ENCODE data around the gene TCAP.
"Not testable (repeated sequence)": the region's sequence is repeated elsewhere in the genome, so short reads cannot be mapped to it uniquely, and the experiment has no call there.

The TCAP gene

DNA sequence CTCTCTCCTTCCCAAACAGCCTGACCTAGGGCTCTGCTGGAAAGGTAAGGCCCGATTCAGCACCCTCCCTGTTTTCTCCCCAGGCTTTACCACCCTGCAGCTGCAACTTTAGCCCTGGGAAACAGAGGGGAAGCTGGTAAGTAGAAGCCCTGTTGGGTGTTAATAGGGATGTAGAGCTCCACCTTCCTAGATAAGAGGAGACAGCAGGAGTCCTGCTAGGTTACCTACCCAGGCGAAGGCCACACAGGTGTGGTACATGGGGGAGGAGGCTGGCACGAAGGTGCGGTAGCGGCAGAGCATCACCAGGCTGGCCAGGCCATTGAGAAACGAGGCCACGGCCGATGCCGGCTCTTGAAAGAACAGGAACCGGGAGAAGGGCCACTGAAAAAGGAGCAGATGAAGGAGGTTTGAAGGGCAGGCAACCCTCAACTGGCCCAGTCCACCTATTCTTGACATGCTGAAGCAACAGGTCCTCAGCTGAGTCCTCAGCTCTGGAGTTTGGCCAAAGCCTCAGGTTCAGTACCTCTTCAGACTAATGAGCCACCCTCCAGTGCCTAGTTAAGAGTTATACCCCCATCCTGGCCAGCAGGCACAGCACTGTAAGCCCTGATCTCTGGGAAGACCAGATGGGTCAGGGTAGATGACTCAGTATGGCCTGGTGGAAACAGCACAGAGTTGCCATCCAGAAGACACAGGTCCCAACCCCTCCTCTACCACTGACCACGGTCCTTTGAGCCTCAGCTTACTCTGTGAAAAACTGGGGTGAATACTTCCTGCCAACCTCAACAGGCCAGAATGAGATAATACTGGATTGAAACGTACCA, 19.4 kb downstream of the TCAP start:
- DNase-seq = no peak

- no peak for DNase-seq
Observed at GRCh38 chr17:39687101-39687545, 22.0 kb downstream of the TCAP start.

GRCh38 chr17:39687546-39688474, 22.7 kb downstream of the TCAP start, which contains the start of gene PGAP3:
Gene PGAP3 (minus strand): TSS chr17:39688057. CDS start chr17:39688014, 43 bp downstream.
- DNase-seq = peak; percentile 54 to 72 (median 65)

DNA sequence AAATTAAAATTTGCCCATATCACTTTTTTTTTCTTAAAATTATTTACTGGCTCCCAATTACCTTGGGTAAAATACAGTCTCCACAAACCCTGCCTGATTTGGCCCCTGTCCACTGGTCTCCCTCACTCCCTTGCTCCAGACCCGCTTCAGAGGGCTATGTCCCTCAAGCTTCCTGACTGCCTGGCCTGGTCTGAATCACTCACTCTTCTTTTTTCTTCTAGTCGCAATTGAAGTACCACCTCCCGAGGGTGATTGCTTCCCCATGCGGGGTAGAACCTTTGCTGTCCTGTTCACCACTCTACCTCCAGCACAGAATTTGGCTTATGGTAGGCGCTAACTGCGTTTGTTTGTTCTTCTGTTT, 23.3 kb downstream of the TCAP start:
- DNase-seq = no peak

DNA sequence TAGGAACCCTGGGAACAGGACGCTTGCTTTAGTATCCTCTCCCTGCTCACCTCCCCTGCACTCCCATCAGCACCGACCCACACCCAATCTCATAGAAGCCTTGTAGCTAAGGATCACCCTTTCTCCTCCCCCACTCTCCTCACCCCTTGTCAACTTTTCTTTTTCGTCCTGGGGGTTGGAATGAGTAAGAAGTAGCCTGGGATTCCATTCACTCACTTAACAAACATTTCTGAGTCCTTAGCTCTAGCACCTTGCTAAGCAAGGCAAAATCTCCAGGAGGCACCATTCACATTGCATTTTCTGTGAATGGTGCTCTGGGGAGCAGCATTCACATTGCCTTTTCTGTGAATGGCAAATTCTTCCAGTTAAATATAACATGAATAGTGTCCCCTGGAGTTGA, 23.8 kb downstream of the TCAP start:
- no peak for DNase-seq

- DNase-seq = no peak
Observed at GRCh38 chr17:39694593-39694992, 29.4 kb downstream of the TCAP start.

GRCh38 chr17:39695089-39695474, 29.9 kb downstream of the TCAP start:
- DNase-seq = no peak

DNA sequence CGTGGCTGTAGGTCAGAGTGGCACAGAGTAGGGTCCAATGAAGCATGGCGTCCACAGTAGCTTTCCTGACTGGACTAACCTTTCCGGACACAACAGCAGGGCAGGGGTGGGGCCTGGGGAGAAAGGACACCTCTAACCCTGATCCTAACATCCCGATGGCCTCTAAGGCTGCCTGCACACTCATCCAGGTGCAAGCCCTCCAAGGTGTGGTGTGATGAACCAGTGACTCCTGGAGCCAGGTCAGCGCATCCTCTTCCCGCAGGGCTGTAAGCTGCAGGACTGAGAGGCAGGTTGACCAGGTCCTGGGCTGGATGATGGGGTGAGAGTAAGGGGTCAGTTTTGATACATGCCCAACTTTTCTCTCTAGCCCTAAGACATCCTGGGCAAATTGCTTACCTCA, 31.6 kb downstream of the TCAP start:
- DNase-seq = no peak

DNA sequence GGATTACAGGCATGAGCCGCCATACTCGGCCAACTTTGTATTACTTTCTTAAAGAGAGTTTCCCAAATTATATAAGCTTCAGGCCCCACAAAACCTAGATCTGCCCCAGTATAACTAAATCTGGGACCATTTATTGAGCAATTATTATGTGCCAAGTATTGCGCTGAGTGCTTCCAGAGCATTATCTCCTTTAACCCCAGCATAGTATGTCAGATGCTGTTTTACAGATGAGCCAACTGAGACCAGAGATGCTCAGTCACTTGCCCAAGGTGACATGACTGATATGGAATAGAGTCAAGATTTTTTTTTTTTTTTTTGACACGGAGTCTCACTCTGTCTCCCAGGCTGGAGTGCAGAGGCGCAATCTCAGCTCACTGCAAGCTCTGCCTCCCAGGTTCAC, 32.8 kb downstream of the TCAP start:
- no peak for DNase-seq

GRCh38 chr17:39699157-39699817, 34.1 kb downstream of the TCAP start:
- not testable (repeated sequence) for DNase-seq

DNA sequence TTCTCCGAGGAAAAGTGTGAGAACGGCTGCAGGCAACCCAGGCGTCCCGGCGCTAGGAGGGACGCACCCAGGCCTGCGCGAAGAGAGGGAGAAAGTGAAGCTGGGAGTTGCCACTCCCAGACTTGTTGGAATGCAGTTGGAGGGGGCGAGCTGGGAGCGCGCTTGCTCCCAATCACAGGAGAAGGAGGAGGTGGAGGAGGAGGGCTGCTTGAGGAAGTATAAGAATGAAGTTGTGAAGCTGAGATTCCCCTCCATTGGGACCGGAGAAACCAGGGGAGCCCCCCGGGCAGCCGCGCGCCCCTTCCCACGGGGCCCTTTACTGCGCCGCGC, 34.6 kb downstream of the TCAP start, which contains the start of gene ERBB2:
Gene ERBB2 (plus strand): TSS at position 247 of the 330 bp plus-strand sequence. CDS start 175 bp downstream, outside the sequence.
- no peak for DNase-seq

GRCh38 chr17:39700148-39700987, 35.2 kb downstream of the TCAP start:
- DNase-seq = no peak

GRCh38 chr17:39701012-39701783, 36.0 kb downstream of the TCAP start:
- no peak for DNase-seq

DNA sequence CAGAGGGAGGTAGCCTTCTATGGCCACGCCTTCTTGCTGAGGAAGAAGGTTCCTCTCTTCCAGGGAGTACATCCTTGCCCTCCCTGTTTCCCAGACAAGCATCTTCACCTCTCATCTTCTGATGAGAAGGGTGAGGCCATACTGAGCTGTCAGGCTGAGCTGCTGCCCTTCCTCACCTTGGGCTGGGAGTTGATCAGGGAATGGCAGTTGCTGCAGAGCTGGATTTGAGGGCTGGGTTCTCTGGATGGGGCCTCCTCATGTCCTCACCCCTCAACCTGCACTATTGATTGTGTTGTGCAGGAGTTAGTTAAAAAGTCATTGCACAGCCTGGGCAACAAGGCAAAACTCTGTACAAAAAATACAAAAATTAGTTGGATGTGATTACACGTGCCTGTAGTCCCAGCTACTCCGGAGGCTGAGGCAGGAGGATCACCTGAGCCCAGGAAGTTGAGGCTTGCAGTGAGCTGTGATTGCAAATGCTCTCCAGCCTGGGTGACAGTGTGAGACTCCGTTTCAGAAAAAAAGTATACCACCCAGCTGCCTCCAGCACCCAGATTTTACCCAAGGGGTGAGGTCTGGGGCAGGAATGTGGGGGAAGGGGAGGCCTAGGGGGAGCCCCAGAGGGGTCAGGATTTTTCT, 36.8 kb downstream of the TCAP start:
- DNase-seq = no peak

- no peak for DNase-seq
Observed at GRCh38 chr17:39702901-39703893, 38.0 kb downstream of the TCAP start.

DNA sequence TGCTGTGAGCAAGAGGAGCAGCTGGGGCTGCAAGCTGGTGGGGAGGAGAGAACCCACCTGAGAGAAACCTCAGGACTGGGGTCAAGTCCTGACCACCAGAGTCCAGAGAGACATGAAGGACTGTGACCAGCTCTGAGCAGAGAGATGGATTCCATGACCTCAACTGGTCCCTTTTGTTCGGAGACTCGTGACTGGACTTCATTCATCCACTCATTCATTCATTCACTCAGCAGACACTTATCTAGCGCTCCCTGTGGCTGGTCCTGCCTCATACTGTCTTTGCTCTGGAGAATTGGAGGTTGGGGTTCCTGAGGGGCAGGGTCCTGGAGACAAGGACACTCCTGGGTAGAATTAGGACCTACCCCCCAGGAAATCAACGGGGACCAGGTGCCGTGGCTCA, 38.8 kb downstream of the TCAP start:
- no peak for DNase-seq

- DNase-seq = no peak
Observed at GRCh38 chr17:39704821-39705551, 39.8 kb downstream of the TCAP start.

GRCh38 chr17:39705786-39706348, 40.7 kb downstream of the TCAP start:
- no peak for DNase-seq

- DNase-seq = no peak
Observed at GRCh38 chr17:39706383-39706782, 41.2 kb downstream of the TCAP start.

All from activated naive CD4-positive, alpha-beta T cell (primary cell).